OCI-LY3 (cell line): ENCODE results near the gene FHOD3.

Experiments used
- H2AFZ ChIP-seq: fragments of 200-600, 300-600 bp; shearing (Covaris generic); 2 replicates; pipeline ENCODE4 v1.6.0; 2014; ENCODE audit warnings: antibody characterized with exemption, low read depth, low read length
- H3K27ac ChIP-seq: fragments of 200-600, 300-600 bp; sonication (generic); 2 replicates; pipeline ENCODE4 v1.5.1; 2014; ENCODE audit warnings: mild to moderate bottlenecking, low read length, moderate library complexity, mixed read lengths
- H3K27me3 ChIP-seq: fragments of 200-600, 300-600 bp; sonication (generic); 2 replicates; pipeline ENCODE4 v1.6.1; 2014; ENCODE audit warnings: low read depth, low read length, mixed read lengths
- H3K36me3 ChIP-seq: fragments of 200-600, 300-600 bp; sonication (generic); replicated peaks from 2 replicates; pipeline ENCODE3; 2014; ENCODE audit warnings: low read depth, low read length, mixed read lengths
- H3K4me1 ChIP-seq: fragments of 300-600, 200-600 bp; sonication (generic); 2 replicates; pipeline ENCODE4 v1.6.1; 2014; ENCODE audit warnings: low read length, mixed read lengths
- H3K4me2 ChIP-seq: fragments of 200-600, 300-600 bp; sonication (generic); 2 replicates; pipeline ENCODE4 v1.6.1; 2014; ENCODE audit warnings: low read length, mixed read lengths
- H3K4me3 ChIP-seq: fragments of 300-600, 200-600 bp; sonication (generic); 2 replicates; pipeline ENCODE4 v1.5.1; 2014; ENCODE audit warnings: antibody characterized with exemption, mild to moderate bottlenecking, low read length, moderate library complexity
- H3K79me2 ChIP-seq: fragments of 300-600, 200-600 bp; shearing (Covaris generic); 2 replicates; pipeline ENCODE4 v1.6.1; 2014; ENCODE audit warnings: mild to moderate bottlenecking, low read length, mixed read lengths
- H3K9ac ChIP-seq: fragments of 300-600, 200-600 bp; shearing (Covaris generic); 2 replicates; pipeline ENCODE4 v1.6.0; 2014; ENCODE audit warnings: mild to moderate bottlenecking, low read length, moderate library complexity
- H3K9me3 ChIP-seq: fragments of 200-600, 300-600 bp; shearing (Covaris generic); 2 replicates; pipeline ENCODE4 v1.6.1; 2014; ENCODE audit warnings: low read length, mixed read lengths; ENCODE audit not compliant: insufficient read depth
- H4K20me1 ChIP-seq: fragments of 200-600, 300-600 bp; sonication (generic); 2 replicates; pipeline ENCODE4 v1.6.1; 2016; ENCODE audit warnings: low read length, mixed read lengths; ENCODE audit not compliant: insufficient read depth
- EZH2phosphoT487 ChIP-seq: fragments of 200-600 bp; shearing (Covaris generic); IDR thresholded peaks from 2 replicates; pipeline ENCODE4 v1.6.1; 2018; ENCODE audit warnings: antibody characterized with exemption, mixed run types, low read depth
- TF ChIP-seq, protein P1 (sequence below): fragments of 200-600, 300-600 bp; sonication (generic); IDR thresholded peaks from 2 replicates; pipeline ENCODE4 v1.5.1; 2014; ENCODE audit warnings: antibody characterized with exemption, low read length, low read depth

FHOD3 gene

DNA sequence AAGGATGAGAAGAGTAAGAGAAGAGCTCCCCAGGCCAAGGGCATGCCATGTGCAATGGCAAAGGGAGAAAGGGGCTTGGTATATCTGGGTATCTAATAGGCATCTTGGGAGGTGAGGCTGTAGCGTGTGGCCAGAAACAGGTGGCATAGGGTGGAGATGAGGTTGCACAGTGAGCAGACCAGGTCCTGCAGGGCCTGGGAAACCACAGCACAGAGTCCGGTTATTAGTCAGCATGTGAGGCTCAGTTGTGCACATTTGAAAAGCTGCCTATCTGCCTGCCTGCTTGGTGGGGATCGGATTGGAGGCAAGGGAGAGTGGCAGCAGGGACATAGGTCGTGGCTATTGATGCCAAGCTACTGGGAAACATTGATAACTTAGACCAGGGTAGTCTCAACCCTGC, 340.7 kb downstream of the FHOD3 start:
- Histone ChIP-seq H3K27me3 (no peaks in the 10 kb centered on the region; the same call in 1 of the 2 replicates), H3K36me3 (no peaks in the 10 kb centered on the region), H3K9ac (no peak overlapping the region), H3K9me3 (no peaks in the 10 kb centered on the region), H4K20me1 (no peaks in the 10 kb centered on the region), H3K4me2 (no peak overlapping the region), H2AFZ (no peak overlapping the region), H3K27ac (no peak overlapping the region), H3K4me3 (no peak overlapping the region), H3K4me1 (peaks cover 18% of the 10 kb centered on the region), H3K79me2 (no peaks in the 10 kb centered on the region)
- TF ChIP-seq, protein P1, sequence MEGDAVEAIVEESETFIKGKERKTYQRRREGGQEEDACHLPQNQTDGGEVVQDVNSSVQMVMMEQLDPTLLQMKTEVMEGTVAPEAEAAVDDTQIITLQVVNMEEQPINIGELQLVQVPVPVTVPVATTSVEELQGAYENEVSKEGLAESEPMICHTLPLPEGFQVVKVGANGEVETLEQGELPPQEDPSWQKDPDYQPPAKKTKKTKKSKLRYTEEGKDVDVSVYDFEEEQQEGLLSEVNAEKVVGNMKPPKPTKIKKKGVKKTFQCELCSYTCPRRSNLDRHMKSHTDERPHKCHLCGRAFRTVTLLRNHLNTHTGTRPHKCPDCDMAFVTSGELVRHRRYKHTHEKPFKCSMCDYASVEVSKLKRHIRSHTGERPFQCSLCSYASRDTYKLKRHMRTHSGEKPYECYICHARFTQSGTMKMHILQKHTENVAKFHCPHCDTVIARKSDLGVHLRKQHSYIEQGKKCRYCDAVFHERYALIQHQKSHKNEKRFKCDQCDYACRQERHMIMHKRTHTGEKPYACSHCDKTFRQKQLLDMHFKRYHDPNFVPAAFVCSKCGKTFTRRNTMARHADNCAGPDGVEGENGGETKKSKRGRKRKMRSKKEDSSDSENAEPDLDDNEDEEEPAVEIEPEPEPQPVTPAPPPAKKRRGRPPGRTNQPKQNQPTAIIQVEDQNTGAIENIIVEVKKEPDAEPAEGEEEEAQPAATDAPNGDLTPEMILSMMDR, result no peak
- no peak for TF ChIP-seq EZH2phosphoT487

DNA sequence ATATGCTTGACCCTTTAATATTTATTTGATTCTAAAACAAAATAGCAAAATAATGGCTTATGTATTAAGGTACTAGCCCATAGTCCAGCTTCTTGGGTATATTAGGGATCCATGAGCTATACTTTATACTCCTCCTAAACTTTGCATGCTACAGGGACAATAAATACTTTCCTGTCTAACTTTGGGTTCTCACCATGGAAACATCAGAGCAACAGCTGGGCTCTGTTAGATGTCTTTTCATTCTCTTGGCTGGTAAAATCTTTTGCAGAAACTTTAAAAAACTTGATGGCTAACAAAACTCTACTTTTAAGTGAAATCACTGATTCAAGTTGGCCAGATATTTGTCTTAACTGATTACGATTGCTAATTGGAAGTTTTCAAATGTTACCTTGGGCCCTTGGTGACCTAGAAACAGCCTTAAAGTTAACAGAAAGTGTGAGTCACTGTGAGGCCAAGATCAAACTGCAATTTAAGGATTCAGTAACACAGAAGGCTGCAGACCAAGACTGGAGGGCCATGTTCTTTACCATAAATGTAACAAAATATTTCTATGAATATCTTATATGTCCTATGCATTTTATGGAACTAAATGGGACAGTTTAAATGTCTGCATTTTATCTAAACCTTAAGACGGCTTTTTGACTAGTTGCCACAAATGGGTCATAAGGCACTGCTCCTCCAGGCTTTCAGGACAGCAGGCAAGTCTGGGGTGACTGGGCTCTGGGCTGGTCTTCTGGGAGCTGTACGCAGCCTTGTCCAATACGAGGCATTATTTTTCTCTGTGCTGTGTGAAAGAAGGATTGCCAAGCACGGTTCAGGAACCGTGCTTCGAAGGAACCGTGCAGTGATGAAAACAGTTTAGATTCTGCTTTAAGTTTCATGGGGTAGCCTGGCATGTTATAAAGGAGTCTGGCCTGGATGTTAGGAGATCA, 342.8 kb downstream of the FHOD3 start:
- TF ChIP-seq, protein P1, result no peak
- TF ChIP-seq EZH2phosphoT487, result no peak
- Histone ChIP-seq H3K79me2 (no peaks in the 10 kb centered on the region), H2AFZ (no peak overlapping the region), H3K4me3 (no peak overlapping the region), H3K27ac (no peak overlapping the region), H3K4me1 (peaks cover 18% of the 10 kb centered on the region), H3K9me3 (no peaks in the 10 kb centered on the region), H3K9ac (no peak overlapping the region), H3K36me3 (no peaks in the 10 kb centered on the region), H3K4me2 (no peak overlapping the region), H4K20me1 (no peaks in the 10 kb centered on the region), H3K27me3 (no peaks in the 10 kb centered on the region; the same call in 1 of the 2 replicates)

DNA sequence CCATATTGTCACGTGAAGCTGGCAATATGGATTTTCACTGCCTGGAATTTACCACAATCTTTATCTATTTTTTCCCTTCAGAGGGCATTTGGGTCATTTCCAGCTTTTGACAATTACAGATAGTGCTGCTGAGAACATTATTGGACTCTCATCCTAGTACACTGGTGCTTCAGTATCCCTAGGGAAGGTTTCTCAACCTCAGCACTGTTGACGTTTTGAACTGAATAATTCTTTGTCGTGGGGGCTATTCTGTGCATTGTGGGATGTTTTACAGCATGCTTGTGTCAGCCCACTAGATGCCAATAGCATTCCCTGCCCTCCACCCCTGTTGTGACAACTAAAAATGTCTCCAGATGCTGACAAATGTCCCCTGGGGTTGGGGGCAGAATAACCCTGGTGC, 345.5 kb downstream of the FHOD3 start:
- TF ChIP-seq, protein P1, result no peak
- TF ChIP-seq EZH2phosphoT487, result no peak
- no peaks in the 10 kb centered on the region for H3K9me3 ChIP-seq
- no peak overlapping the region for H3K9ac ChIP-seq
- peaks cover 6% of the 10 kb centered on the region for H3K4me1 ChIP-seq
- no peak overlapping the region for H3K4me2 ChIP-seq
- no peaks in the 10 kb centered on the region for H3K36me3 ChIP-seq
- peaks cover 7% of the 10 kb centered on the region for H3K27me3 ChIP-seq
- H2AFZ ChIP-seq, result no peak overlapping the region
- no peaks in the 10 kb centered on the region for H3K79me2 ChIP-seq
- no peak overlapping the region for H3K27ac ChIP-seq
- no peak overlapping the region for H3K4me3 ChIP-seq
- no peaks in the 10 kb centered on the region for H4K20me1 ChIP-seq

DNA sequence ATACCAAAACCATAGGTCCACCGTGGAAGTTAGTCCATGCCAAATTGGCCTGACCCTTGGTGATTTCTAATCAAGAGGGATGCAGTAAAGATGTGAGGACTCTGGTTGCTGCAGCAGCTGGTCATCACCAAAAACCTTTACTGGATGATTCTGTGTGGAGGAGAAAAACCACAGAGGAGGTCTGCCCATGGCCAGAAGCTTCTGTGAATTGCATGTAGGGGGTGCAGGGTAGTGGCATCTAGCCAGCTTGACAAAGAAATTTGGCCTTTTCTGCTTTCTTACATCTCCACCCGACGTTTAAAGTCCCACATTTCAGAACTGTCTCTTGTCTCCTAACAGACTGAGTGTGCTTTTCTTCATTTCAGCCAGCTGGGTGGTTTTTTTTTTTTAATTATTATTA, 351.3 kb downstream of the FHOD3 start:
- H3K36me3 ChIP-seq, result no peaks in the 10 kb centered on the region
- H3K4me1 ChIP-seq, result no peaks in the 10 kb centered on the region
- peaks cover 47% of the 10 kb centered on the region for H3K27me3 ChIP-seq
- no peaks in the 10 kb centered on the region for H3K79me2 ChIP-seq
- no peak overlapping the region for H3K9ac ChIP-seq
- no peaks in the 10 kb centered on the region for H4K20me1 ChIP-seq
- no peaks in the 10 kb centered on the region for H3K9me3 ChIP-seq
- H2AFZ ChIP-seq, result no peak overlapping the region
- no peak overlapping the region for H3K4me2 ChIP-seq
- no peak overlapping the region for H3K4me3 ChIP-seq
- TF ChIP-seq, protein P1, result no peak
- TF ChIP-seq EZH2phosphoT487, result no peak
- no peak overlapping the region for H3K27ac ChIP-seq
